ENCODE measurements around the gene GRIN3A.

GRCh38 chr9:101628173-101628572, 110.3 kb downstream of the GRIN3A start:
- TF ChIP-seq CTCF (IDR thresholded peaks at IDR 0.05) (no peak), POLR2A (IDR thresholded peaks at IDR 0.05) (no peak)
